ENCODE results near the gene UHRF2. TPM values are rescaled to one million over a fixed set of nuclear protein-coding genes. Genes with fewer than 3 reads are reported as not detected.

The UHRF2 gene
- total and polyA plus RNA-seq, 2 of the 13 experiments (the other 11 are each of a cell fraction or from before 2014, with no cell fraction given) = 42.1 to 44.2 TPM

- peak; percentile 68; the same call in 1 of the 2 replicates for TF ChIP-seq ZHX2 (IDR thresholded peaks at IDR 0.05; ENCODE audit: low read depth)
- TF ChIP-seq ZHX2 (CRISPR knock-in tag; IDR thresholded peaks at IDR 0.05; ENCODE audit: borderline replicate concordance) = peak; percentile 81; the same call in 1 of the 2 replicates
- TF ChIP-seq ZNF83 (CRISPR knock-in tag; IDR thresholded peaks at IDR 0.05; ENCODE audit: borderline replicate concordance) = no peak
- TF ChIP-seq ZFP62 (CRISPR knock-in tag; IDR thresholded peaks at IDR 0.05) = no peak
- peak; percentile 52; the same call in 1 of the 2 replicates for TF ChIP-seq FOXJ3 (CRISPR knock-in tag; IDR thresholded peaks at IDR 0.05; ENCODE audit: borderline replicate concordance)
- TF ChIP-seq ETS1 (CRISPR knock-in tag; IDR thresholded peaks at IDR 0.05) = no peak
- TF ChIP-seq ZNF276 (CRISPR knock-in tag; IDR thresholded peaks at IDR 0.05; ENCODE audit: low read depth) = no peak
- no peak for TF ChIP-seq ZNF143 (CRISPR knock-in tag; IDR thresholded peaks at IDR 0.05)
- TF ChIP-seq ZSCAN9 (CRISPR knock-in tag; IDR thresholded peaks at IDR 0.05; ENCODE audit: borderline replicate concordance) = 0 out of 2 replicates have a peak, but pooled peaks have one; percentile 46
- peak; percentile 72; the same call in 1 of the 2 replicates for TF ChIP-seq BORCS8-MEF2B (CRISPR knock-in tag; IDR thresholded peaks at IDR 0.05)
- TF ChIP-seq XRCC5 (optimal IDR thresholded peaks at IDR 0.05; ENCODE audit: low read length) = no peak
- TF ChIP-seq SP1 (IDR thresholded peaks at IDR 0.05) = peak; percentile 72; the same call in 1 of the 2 replicates
- peak; percentile 51; the same call in 1 of the 2 replicates for TF ChIP-seq SP1 (CRISPR knock-in tag; IDR thresholded peaks at IDR 0.05)
- TF ChIP-seq NAIF1 (CRISPR knock-in tag; IDR thresholded peaks at IDR 0.05; ENCODE audit: borderline replicate concordance) = no peak
- TF ChIP-seq HBP1 (CRISPR knock-in tag; IDR thresholded peaks at IDR 0.05; ENCODE audit: low read depth) = no peak
- TF ChIP-seq ZNF589 (CRISPR knock-in tag; conservative IDR thresholded peaks at IDR 0.05) = no peak
Observed at GRCh38 chr9:6412487-6413364, at the start of gene UHRF2 (continued).
